Hair follicle dermal papilla cell (primary cell): ENCODE data around the gene TSR3. TPM values are rescaled to one million over a fixed set of nuclear protein-coding genes. Genes with fewer than 3 reads are reported as not detected.

Experiments
- total RNA-seq: library from RNA; depleted of rRNA; stranded (reverse); fragments of >200 nt; gene quantifications from 2 replicates; pipeline ENCODE4 v1.2.3, GENCODE V29; 2012

Gene TSR3
- 48.4 and 63.0 TPM in 2 replicates for total RNA-seq

GRCh38 chr16:1351582-1352362 is at the start of gene TSR3, which contains the start of gene GNPTG:
TSS of gene TSR3 (minus strand) at chr16:1351878. CDS start at chr16:1351804, 74 bp downstream.
TSS of gene GNPTG (plus strand) at chr16:1351931. CDS start at chr16:1351966, 35 bp downstream.

GRCh38 chr16:1333149-1333812 is 18.4 kb downstream of the TSR3 start, which contains the start of gene BAIAP3:
TSS of gene BAIAP3 (plus strand) at chr16:1333645. CDS start at chr16:1338550, 4,905 bp downstream.

GRCh38 chr16:1308977-1309885 is 42.4 kb downstream of the TSR3 start, which contains the start of gene UBE2I:
TSS of gene UBE2I (plus strand) at chr16:1309636. CDS start at chr16:1314031, 4,395 bp downstream.

Other genes starting within 250 kb of the TSR3 start
- under 0.01 TPM in 2 replicates for gene CACNA1H, start 198.8 kb downstream of the TSR3 start, total RNA-seq
- not detected in 2 replicates for gene TPSG1, start 126.6 kb downstream of the TSR3 start, total RNA-seq
- gene TPSB2, start 121.7 kb downstream of the TSR3 start, total RNA-seq = not detected in 2 replicates
- gene TPSAB1, start 111.2 kb downstream of the TSR3 start, total RNA-seq = not detected in 2 replicates
- not detected in 2 replicates for gene TPSD1, start 95.8 kb downstream of the TSR3 start, total RNA-seq
- 37.2 and 54.0 TPM in 2 replicates for gene UBE2I, start 42.2 kb downstream of the TSR3 start, total RNA-seq
- gene BAIAP3, start 18.2 kb downstream of the TSR3 start, total RNA-seq = 0.97 TPM in 2 replicates
- 39.9 and 41.2 TPM in 2 replicates for gene GNPTG, start 53 bp upstream of the TSR3 start, total RNA-seq
- 13.5 and 20.3 TPM in 2 replicates for gene UNKL, start 62.8 kb upstream of the TSR3 start, total RNA-seq
- 10.2 and 12.0 TPM in 2 replicates for gene UQCC4, start 68.9 kb upstream of the TSR3 start, total RNA-seq
- not detected in 2 replicates for gene PERCC1, start 79.2 kb upstream of the TSR3 start, total RNA-seq
- under 0.01 and 0.24 TPM in 2 replicates for gene CCDC154, start 92.7 kb upstream of the TSR3 start, total RNA-seq
- 73.5 and 81.5 TPM in 2 replicates for gene CLCN7, start 123.2 kb upstream of the TSR3 start, total RNA-seq
- gene PTX4, start 137.1 kb upstream of the TSR3 start, total RNA-seq = 0.12 and 0.16 TPM in 2 replicates
- 13.4 and 14.1 TPM in 2 replicates for gene TELO2, start 141.5 kb upstream of the TSR3 start, total RNA-seq
- 20.3 and 32.8 TPM in 2 replicates for gene TMEM204, start 181.8 kb upstream of the TSR3 start, total RNA-seq